BJ (cell line): ENCODE data around the gene CARMIL1. TPM values are rescaled to one million over a fixed set of nuclear protein-coding genes. Genes with fewer than 3 reads are reported as not detected.

Experiments
- CTCF ChIA-PET: fragments of 350-600 bp; formaldehyde crosslinking; extraction: SDS; loops from one replicate; lab custom pipeline; 2021; ENCODE audit warnings: antibody characterized with exemption, inconsistent platforms; lab: Yijun Ruan, JAX
- POLR2A ChIA-PET: fragments of 300-600 bp; sonication (Branson Sonifier 250); formaldehyde crosslinking; extraction: SDS; loops from one replicate; lab custom pipeline; 2021; ENCODE audit warnings: antibody characterized with exemption; lab: Charles Lee
- DNase-seq: peaks from one replicate; pipeline ENCODE4 v3.0.0-alpha.2; 2011; ENCODE audit warnings: low read depth
- H3K27me3 ChIP-seq: 2 replicates; pipeline ENCODE4 v1.6.0; 2011; ENCODE audit warnings: low read length; ENCODE audit not compliant: control insufficient read depth, insufficient read depth
- H3K36me3 ChIP-seq: 2 replicates; pipeline ENCODE4 v1.5.1; 2011; ENCODE audit warnings: low read length; ENCODE audit not compliant: control insufficient read depth, insufficient read depth
- H3K4me3 ChIP-seq: 2 replicates; pipeline ENCODE4 v1.5.1; 2011; ENCODE audit warnings: low read depth, mild to moderate bottlenecking, control low read depth, low read length
- polyA plus RNA-seq: library from polyadenylated mRNA; depleted of rRNA; stranded (reverse); fragments of >200 nt; gene quantifications from 2 replicates; pipeline ENCODE4 v1.2.3, GENCODE V29; 2011
- TF ChIP-seq, protein P1 (sequence below): IDR thresholded peaks from 2 replicates; pipeline ENCODE4 v1.5.1; 2011; ENCODE audit warnings: low read depth, mild to moderate bottlenecking, control low read depth, inconsistent platforms, low read length, moderate library complexity; ENCODE audit not compliant: insufficient read depth

Gene CARMIL1
- polyA plus RNA-seq, 1 experiment, result 3.7 TPM

DNA sequence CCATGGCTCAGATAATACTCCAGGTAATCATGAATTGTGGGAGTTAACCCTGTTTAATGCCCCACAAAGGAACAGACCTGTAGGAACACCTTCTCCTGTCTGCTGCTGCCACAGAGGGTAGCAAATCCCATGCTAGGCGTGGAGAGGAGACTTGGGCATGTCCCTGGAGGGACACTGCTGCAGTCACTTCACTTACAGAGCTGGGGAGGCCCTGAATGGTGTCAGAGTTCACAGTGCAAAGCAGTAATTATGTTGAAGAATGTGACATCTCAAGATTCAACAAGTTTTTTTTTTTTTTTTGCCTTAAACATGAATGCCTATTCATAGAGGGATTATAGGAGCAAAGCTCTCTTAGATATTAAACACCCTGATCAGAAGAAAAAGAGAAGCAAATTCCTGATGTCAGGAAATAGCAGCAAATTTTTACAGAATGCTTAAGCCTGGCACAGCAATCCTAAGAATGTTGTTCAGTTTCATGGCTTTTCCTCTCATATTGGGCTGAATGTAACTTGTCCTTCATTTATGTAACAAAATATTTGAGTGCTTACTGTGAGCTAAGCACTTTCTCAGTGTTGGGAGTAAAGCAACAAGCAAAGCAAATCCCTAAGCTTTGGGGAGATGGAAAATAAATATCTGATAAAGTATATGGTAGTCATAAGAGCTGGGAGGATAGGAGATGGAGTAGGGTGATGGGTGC is 45.0 kb downstream of the CARMIL1 start:
- TF ChIP-seq, protein P1, sequence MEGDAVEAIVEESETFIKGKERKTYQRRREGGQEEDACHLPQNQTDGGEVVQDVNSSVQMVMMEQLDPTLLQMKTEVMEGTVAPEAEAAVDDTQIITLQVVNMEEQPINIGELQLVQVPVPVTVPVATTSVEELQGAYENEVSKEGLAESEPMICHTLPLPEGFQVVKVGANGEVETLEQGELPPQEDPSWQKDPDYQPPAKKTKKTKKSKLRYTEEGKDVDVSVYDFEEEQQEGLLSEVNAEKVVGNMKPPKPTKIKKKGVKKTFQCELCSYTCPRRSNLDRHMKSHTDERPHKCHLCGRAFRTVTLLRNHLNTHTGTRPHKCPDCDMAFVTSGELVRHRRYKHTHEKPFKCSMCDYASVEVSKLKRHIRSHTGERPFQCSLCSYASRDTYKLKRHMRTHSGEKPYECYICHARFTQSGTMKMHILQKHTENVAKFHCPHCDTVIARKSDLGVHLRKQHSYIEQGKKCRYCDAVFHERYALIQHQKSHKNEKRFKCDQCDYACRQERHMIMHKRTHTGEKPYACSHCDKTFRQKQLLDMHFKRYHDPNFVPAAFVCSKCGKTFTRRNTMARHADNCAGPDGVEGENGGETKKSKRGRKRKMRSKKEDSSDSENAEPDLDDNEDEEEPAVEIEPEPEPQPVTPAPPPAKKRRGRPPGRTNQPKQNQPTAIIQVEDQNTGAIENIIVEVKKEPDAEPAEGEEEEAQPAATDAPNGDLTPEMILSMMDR, result no peak
- Histone ChIP-seq H3K27me3 (no peaks in the 10 kb centered on the region), H3K36me3 (no peaks in the 10 kb centered on the region), H3K4me3 (no peak overlapping the region)
- no peak for DNase-seq
- CTCF ChIA-PET, result interaction anchor here (1.3 to 2.2 kb wide), 4 partner anchors 8 to 59 kb away, joined by 5 to 7 read pairs (median 6); partner anchors contain the start of gene CARMIL1
- POLR2A ChIA-PET, result no interaction called here

DNA sequence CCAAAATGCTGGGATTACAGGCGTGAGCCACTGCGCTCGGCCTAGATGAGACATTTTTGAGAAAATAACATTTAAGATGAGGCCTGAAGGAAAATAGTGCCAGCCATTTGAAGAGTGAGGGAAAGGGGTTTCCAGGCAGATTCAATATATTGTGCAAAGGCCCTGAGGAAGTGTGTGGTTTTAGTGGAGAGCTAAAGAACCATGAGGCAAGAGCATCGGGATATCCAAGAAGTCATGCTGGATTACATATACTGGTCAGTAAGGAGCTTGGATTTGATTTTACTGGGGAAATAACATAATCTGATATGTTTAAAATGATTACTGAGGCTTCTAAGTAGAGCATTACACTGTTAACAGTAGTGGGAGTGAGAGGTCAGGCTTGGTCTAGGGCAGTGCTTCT is 47.0 kb downstream of the CARMIL1 start:
- ChIA-PET POLR2A (no interaction called here), CTCF (no interaction called here)
- H3K36me3 ChIP-seq, result no peaks in the 10 kb centered on the region
- no peaks in the 10 kb centered on the region for H3K27me3 ChIP-seq
- TF ChIP-seq, protein P1, result no peak
- no peak overlapping the region for H3K4me3 ChIP-seq
- no peak for DNase-seq

GRCh38 chr6:25326960-25327359 is 47.8 kb downstream of the CARMIL1 start:
- no peaks in the 10 kb centered on the region for H3K36me3 ChIP-seq
- no peak for DNase-seq
- CTCF ChIA-PET, result interaction anchor here (1.3 to 1.5 kb wide), 2 partner anchors 13 to 163 kb away, joined by 3 read pairs; no protein-coding TSS in a partner anchor
- POLR2A ChIA-PET, result no interaction called here
- no peak overlapping the region for H3K4me3 ChIP-seq
- TF ChIP-seq, protein P1, result no peak
- H3K27me3 ChIP-seq, result no peaks in the 10 kb centered on the region

GRCh38 chr6:25327432-25327831 is 48.3 kb downstream of the CARMIL1 start:
- POLR2A ChIA-PET, result interaction anchor here (0.8 kb wide), 1 partner anchor 15 kb away, joined by 6 read pairs; no protein-coding TSS in a partner anchor
- Histone ChIP-seq H3K27me3 (no peaks in the 10 kb centered on the region), H3K36me3 (no peaks in the 10 kb centered on the region), H3K4me3 (no peak overlapping the region)
- TF ChIP-seq, protein P1, result no peak
- DNase-seq, result no peak
- CTCF ChIA-PET, result interaction anchor here (0.5 to 1.5 kb wide), 3 partner anchors 13 to 163 kb away, joined by 3 read pairs; no protein-coding TSS in a partner anchor

DNA sequence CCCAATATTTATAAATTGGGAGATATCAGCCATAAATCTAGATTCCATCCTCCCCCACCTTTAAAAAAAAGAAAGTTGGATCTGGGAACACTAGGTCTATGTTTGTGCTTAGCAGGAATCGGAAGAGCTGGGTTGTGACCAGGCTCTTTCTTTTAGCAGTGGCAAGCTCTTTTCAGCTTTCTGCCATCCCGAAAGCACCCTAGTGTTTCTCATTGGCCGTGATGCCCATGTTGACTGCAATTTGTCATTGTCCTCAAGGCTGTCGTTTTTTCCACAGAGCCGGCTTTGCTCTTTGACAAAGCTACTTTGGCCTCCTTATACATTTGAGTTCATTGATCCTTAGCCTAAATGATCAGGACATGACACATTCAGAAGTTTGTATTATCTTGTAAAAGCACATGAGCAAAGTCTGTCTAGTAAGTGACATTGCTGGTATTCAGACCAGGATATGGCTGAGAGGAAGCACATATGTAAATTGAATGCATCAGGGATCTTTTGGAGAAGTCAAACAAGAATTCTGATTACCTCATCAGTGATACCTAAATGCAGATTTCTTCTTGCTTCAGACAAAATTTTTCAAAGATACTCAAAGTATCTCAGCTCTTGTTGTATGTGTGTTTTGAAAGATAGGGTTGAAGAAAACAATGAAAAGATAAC is 50.1 kb downstream of the CARMIL1 start:
- Histone ChIP-seq H3K36me3 (no peaks in the 10 kb centered on the region), H3K4me3 (no peak overlapping the region), H3K27me3 (no peaks in the 10 kb centered on the region)
- POLR2A ChIA-PET, result no interaction called here
- TF ChIP-seq, protein P1, result no peak
- CTCF ChIA-PET, result interaction anchor here (1.6 kb wide), 1 partner anchor 51 kb away, joined by 4 read pairs; no protein-coding TSS in a partner anchor
- no peak for DNase-seq
